Aorta (tissue), 5 donors: Measurements from ENCODE around the gene PJVK. TPM values are rescaled to one million over a fixed set of nuclear protein-coding genes. Genes with fewer than 3 reads are reported as not detected.

Source experiments
- ATAC-seq: fragments of 200-7000 bp; cut with Tn5 transposase; one replicate; pipeline ENCODE4 v1.9.1; 2022; ENCODE audit warnings: moderate library complexity; ENCODE audit not compliant: low FRiP score
- DNase-seq, 2 donors: peaks; one replicate each; pipeline ENCODE4 v3.0.0-alpha.2; 2020
- H3K27ac ChIP-seq, 2 donors: one replicate each; pipeline ENCODE4 v1.5.1; 2013; ENCODE audit warnings: low read length in 2 of 2, mild to moderate bottlenecking in 2 of 2, moderate library complexity in 2 of 2, control low read depth in 1 of 2, inconsistent platforms in 1 of 2, low read depth in 1 of 2
- H3K27me3 ChIP-seq, 2 donors: one replicate each; pipeline ENCODE4 v1.6.1; 2013; ENCODE audit warnings: control low read depth in 1 of 2, low read length in 1 of 2, mild to moderate bottlenecking in 1 of 2, moderate library complexity in 1 of 2; ENCODE audit not compliant: insufficient read depth in 2 of 2, control insufficient read depth in 1 of 2
- H3K36me3 ChIP-seq, 2 donors: one replicate each; pipeline ENCODE4 v1.6.1; 2013; ENCODE audit warnings: control low read depth in 1 of 2, low read length in 1 of 2, mild to moderate bottlenecking in 1 of 2; ENCODE audit not compliant: insufficient read depth in 2 of 2, control insufficient read depth in 1 of 2
- H3K4me1 ChIP-seq, 2 donors: one replicate each; pipeline ENCODE4 v1.6.1; 2013; ENCODE audit warnings: low read length in 2 of 2, control low read depth in 1 of 2, mild to moderate bottlenecking in 1 of 2, moderate library complexity in 1 of 2; ENCODE audit not compliant: insufficient read depth in 2 of 2, control insufficient read depth in 1 of 2
- H3K4me3 ChIP-seq, 2 donors: one replicate each; pipeline ENCODE4 v1.5.1; 2013; ENCODE audit warnings: low read length in 2 of 2, control low read depth in 1 of 2, mild to moderate bottlenecking in 1 of 2
- H3K9me3 ChIP-seq: one replicate; pipeline ENCODE4 v1.6.1; 2013; ENCODE audit warnings: mild to moderate bottlenecking, low read length; ENCODE audit not compliant: control insufficient read depth
- WGBS, 2 donors: extraction: QIAGEN DNeasy Blood & Tissue Kit; methylation state at CpG; one replicate each; pipeline ENCODE4 v1.1.7; 2013; 5-methylcytosine and 5-hydroxymethylcytosine counted together
- intact Hi-C, 2 donors: fragments of 100-400 bp; cut with DNase I; formaldehyde crosslinking; loops; one replicate each; pipeline versions ENCODE4 v1.14.2 to v1.15.0; 2022
- polyA plus RNA-seq, 2 donors: library from polyadenylated mRNA; stranded (reverse); fragments of 200-250 nt; gene quantifications; one replicate each; pipeline ENCODE4 v1.2.3, GENCODE V29; 2013
- total RNA-seq, 2 donors: library from RNA; stranded (reverse); fragmentation: NEBNext Ultra II Directional; extraction: Animal tissue kit (Norgen Biotek cat#: 25700); gene quantifications; one replicate each; pipeline ENCODE4 v1.2.1, GENCODE V29; 2021
- donor health status: healthy with polysubstance abuse.
- donor health status: Bipolar disorder and iron deficiency.
- donor health status: DM: no; HTN: no; CAD: no.
- donor health status: DM: no; HTN: no; CAD: no.
- donor health status: DM: yes; HTN: yes; CAD: no.

The PJVK gene
- total and polyA plus RNA-seq, 4 donors = 0.75 to 10.6 (median 5.3) TPM

GRCh38 chr2:178479758-178480226 lies 28.6 kb downstream of the PJVK start:
- Histone ChIP-seq H3K27ac (peak overlapping the region in 1 of 2 donors; percentile 60), H3K9me3 (no peaks in the 10 kb centered on the region), H3K36me3 (no peaks in the 10 kb centered on the region), H3K4me1 (peaks cover 3 to 4% of the 10 kb centered on the region in 2 donors), H3K27me3 (no peaks in the 10 kb centered on the region), H3K4me3 (peak overlapping the region in 1 of 2 donors; percentile 21)
- intact Hi-C loops = loop anchor here (1.0 to 5.0 kb wide), 4 partner anchors 28 to 65 kb away; partner anchors contain the start of genes PJVK (in 1 of the 2) and PRKRA (in 1 of the 2)
- ATAC-seq (no peak), DNase-seq (no peak)
- WGBS, 2 donors = 20 to 22% methylated on average over 19 of the region's 19 CpGs

- H3K27me3 ChIP-seq = no peaks in the 10 kb centered on the region
- intact Hi-C loops = loop anchor here in 1 of 2 donors (1.0 to 5.0 kb wide), 3 partner anchors 29 to 66 kb away; partner anchors contain the start of genes PJVK and PRKRA
- no peaks in the 10 kb centered on the region for H3K36me3 ChIP-seq
- H3K4me1 ChIP-seq = peaks cover 3 to 4% of the 10 kb centered on the region in 2 donors
- 1% methylated on average over 56 to 92 of the region's 92 CpGs for WGBS, 2 donors
- H3K27ac ChIP-seq = peak within 1 kb of the TSS; percentile 49 to 60
- H3K4me3 ChIP-seq = peak within 1 kb of the TSS; percentile 46 to 86
- no peaks in the 10 kb centered on the region for H3K9me3 ChIP-seq
- DNase-seq (peak; percentile 99), ATAC-seq (peak; percentile 97)
These were observed 29.3 kb downstream of the PJVK start, which contains the start of gene PLEKHA3 for GRCh38 chr2:178480227-178481181. Gene PLEKHA3, plus strand, starts transcription at chr2:178480457. Its CDS starts 413 bp downstream, at chr2:178480870.

DNA sequence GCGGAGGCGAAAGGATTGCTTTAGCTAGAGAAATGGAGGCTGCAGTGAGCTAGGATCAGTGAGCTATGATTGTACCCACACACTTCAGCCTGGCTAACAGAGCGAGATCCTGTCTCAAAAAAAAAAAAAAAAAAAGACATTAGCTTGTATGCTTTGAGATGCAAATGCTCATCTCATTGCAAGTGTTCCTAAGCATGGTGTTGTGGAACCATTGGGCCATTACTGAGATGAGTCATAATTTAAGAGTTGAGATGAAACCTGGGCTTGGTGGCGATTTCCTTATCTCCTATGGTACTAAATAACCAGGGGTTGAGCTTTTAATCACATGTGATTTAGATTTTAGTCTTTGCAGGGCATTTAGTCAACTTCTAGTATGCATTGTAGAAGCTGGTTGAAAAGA lies 31.3 kb downstream of the PJVK start:
- 85 to 89% methylated on average over 4 of the region's 4 CpGs for WGBS, 2 donors
- no peak overlapping the region for H3K27ac ChIP-seq
- no peaks in the 10 kb centered on the region for H3K9me3 ChIP-seq
- H3K36me3 ChIP-seq = no peaks in the 10 kb centered on the region
- peaks cover 3 to 4% of the 10 kb centered on the region in 2 donors for H3K4me1 ChIP-seq
- DNase-seq (no peak), ATAC-seq (no peak)
- no peak overlapping the region for H3K4me3 ChIP-seq
- intact Hi-C loops = loop anchor here in 1 of 2 donors (5.0 kb wide), 1 partner anchor 40 kb away; no protein-coding TSS in a partner anchor
- H3K27me3 ChIP-seq = no peaks in the 10 kb centered on the region

- DNase-seq = no peak
- intact Hi-C loops = loop anchor here in 1 of 2 donors (5.0 kb wide), 1 partner anchor 38 kb away; no protein-coding TSS in a partner anchor
- WGBS, 2 donors = 38 to 42% methylated on average over 6 of the region's 6 CpGs
These were observed 33.3 kb downstream of the PJVK start for GRCh38 chr2:178484245-178485041.

GRCh38 chr2:178485356-178485755 lies 34.2 kb downstream of the PJVK start:
- DNase-seq (no peak), ATAC-seq (no peak)
- intact Hi-C loops = no loop called here
- H3K9me3 ChIP-seq = no peaks in the 10 kb centered on the region
- 45 to 55% methylated on average over 3 of the region's 3 CpGs for WGBS, 2 donors
- no peaks in the 10 kb centered on the region for H3K36me3 ChIP-seq
- H3K27ac ChIP-seq = no peak overlapping the region
- H3K27me3 ChIP-seq = no peaks in the 10 kb centered on the region
- H3K4me3 ChIP-seq = no peak overlapping the region
- H3K4me1 ChIP-seq = peaks cover 3 to 4% of the 10 kb centered on the region in 2 donors

More at GRCh38 chr2:178484245-178485041, 33.3 kb downstream of the PJVK start:
- no peaks in the 10 kb centered on the region for H3K36me3 ChIP-seq
- peak overlapping the region in 1 of 2 donors; percentile 29 for H3K27ac ChIP-seq
- H3K4me1 ChIP-seq = peaks cover 3 to 4% of the 10 kb centered on the region in 2 donors
- H3K9me3 ChIP-seq = no peaks in the 10 kb centered on the region
- no peak overlapping the region for H3K4me3 ChIP-seq
- no peak for ATAC-seq
- no peaks in the 10 kb centered on the region for H3K27me3 ChIP-seq

GRCh38 chr2:178491612-178492011 lies 40.4 kb downstream of the PJVK start:
- Histone ChIP-seq H3K4me3 (no peak overlapping the region), H3K27ac (no peak overlapping the region), H3K4me1 (no peaks in the 10 kb centered on the region), H3K27me3 (no peaks in the 10 kb centered on the region), H3K36me3 (peaks cover 3 to 6% of the 10 kb centered on the region in 2 donors), H3K9me3 (no peaks in the 10 kb centered on the region)
- ATAC-seq = no peak
- no peak for DNase-seq
- intact Hi-C loops = no loop called here
- WGBS, 2 donors = 91 to 95% methylated on average over 6 of the region's 6 CpGs

- no peaks in the 10 kb centered on the region for H3K4me1 ChIP-seq
- peaks cover 5 to 6% of the 10 kb centered on the region in 2 donors for H3K36me3 ChIP-seq
- no peak for ATAC-seq
- no peak overlapping the region for H3K27ac ChIP-seq
- H3K27me3 ChIP-seq = no peaks in the 10 kb centered on the region
- H3K4me3 ChIP-seq = no peak overlapping the region
- no peaks in the 10 kb centered on the region for H3K9me3 ChIP-seq
- WGBS, 2 donors = 80 to 81% methylated on average over 4 of the region's 4 CpGs
- no peak for DNase-seq
- intact Hi-C loops = no loop called here
These were observed 44.9 kb downstream of the PJVK start for GRCh38 chr2:178496049-178496448.

DNA sequence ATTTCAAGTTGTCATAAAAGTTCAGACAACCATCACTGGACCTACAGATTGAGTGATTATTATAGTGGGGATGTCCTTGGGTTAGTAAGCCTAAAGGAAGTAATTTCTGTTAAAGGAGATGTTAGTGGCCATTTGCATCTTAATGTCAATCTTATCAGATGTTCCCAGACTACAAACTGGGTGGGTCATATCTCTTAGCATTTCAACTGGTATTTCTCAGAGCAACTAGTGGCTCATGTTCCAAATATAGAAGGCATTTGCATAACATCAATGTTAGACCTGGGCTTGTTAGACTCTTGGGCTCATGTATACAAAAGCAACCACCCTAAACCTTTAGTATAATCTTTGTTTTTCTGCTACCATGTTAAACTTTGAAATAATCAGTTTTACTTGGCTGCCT lies 47.0 kb downstream of the PJVK start:
- DNase-seq (no peak), ATAC-seq (no peak)
- H3K4me3 ChIP-seq = no peak overlapping the region
- H3K36me3 ChIP-seq = peaks cover 5 to 6% of the 10 kb centered on the region in 2 donors
- H3K27me3 ChIP-seq = no peaks in the 10 kb centered on the region
- no peaks in the 10 kb centered on the region for H3K4me1 ChIP-seq
- no peaks in the 10 kb centered on the region for H3K9me3 ChIP-seq
- intact Hi-C loops = no loop called here
- H3K27ac ChIP-seq = no peak overlapping the region
